ENCODE data around the gene PRKCE. TPM values are rescaled to one million over a fixed set of nuclear protein-coding genes. Genes with fewer than 3 reads are reported as not detected.

Gene PRKCE
- total RNA-seq, 1 experiment from 2014 or later: 14.0 TPM

DNA sequence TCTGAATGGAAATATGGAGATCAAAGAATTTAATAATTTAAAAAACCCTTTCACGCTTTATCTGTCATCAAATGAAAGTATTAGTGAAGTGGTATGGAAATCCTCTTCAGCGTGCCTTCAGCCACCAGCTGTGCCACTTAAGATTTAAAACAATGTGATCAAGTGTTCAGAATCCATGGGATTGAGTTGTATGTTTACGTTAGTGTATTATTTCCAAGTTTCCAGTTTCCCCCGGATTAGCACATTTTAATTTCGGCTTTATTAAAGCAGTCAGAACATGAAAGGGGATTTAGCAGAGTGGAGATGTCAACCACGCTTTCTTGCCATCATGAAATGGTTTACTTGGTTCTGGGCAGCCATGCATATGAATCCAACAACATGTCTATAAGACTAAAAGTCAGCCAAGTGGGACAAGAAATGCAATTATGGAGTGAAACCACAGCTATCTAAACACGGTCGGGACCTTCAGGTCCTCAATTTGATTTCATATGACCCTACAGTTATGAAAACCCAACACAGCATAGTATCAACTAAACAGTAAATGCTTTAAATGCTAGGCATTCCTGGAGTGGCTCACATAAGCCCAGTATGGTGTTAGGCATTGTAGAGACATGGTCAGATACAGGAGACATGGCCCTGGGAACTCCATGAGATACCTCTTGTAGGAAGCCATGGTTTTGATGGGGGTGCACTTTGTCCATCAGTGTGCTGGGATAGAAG lies 420.8 kb downstream of the PRKCE start:
- intact Hi-C loops (cut with micrococcal nuclease; ENCODE audit: unreplicated experiment): no loop called here
- POLR2A ChIA-PET: no interaction called here
- Histone ChIP-seq H3K4me1 (ENCODE audit: control insufficient read depth, insufficient read depth, low read length) (peaks cover 27% of the 10 kb centered on the region), H3K36me3 (ENCODE audit: control insufficient read depth, insufficient read depth, low read length) (no peaks in the 10 kb centered on the region), H3K9me3 (ENCODE audit: control insufficient read depth, insufficient read depth, low read depth, low read length) (no peaks in the 10 kb centered on the region), H3K4me3 (ENCODE audit: low read depth in 2 of 2, low read length in 2 of 2) (no peak overlapping the region), H3K27ac (ENCODE audit: low read length) (peak overlapping the region; percentile 70), H3K27me3 (ENCODE audit: control insufficient read depth, insufficient read depth, low read length) (no peaks in the 10 kb centered on the region)
- no peak for ATAC-seq
- CTCF ChIA-PET: no interaction called here
- BruUV-seq (replicated peaks): no TSS peak
- in situ Hi-C loops (cut with HindIII; ENCODE audit: low pct_unique_long_range_greater_than_20kb, low sequenced_read_pairs): no loop called here
- TF ChIP-seq, protein P1, sequence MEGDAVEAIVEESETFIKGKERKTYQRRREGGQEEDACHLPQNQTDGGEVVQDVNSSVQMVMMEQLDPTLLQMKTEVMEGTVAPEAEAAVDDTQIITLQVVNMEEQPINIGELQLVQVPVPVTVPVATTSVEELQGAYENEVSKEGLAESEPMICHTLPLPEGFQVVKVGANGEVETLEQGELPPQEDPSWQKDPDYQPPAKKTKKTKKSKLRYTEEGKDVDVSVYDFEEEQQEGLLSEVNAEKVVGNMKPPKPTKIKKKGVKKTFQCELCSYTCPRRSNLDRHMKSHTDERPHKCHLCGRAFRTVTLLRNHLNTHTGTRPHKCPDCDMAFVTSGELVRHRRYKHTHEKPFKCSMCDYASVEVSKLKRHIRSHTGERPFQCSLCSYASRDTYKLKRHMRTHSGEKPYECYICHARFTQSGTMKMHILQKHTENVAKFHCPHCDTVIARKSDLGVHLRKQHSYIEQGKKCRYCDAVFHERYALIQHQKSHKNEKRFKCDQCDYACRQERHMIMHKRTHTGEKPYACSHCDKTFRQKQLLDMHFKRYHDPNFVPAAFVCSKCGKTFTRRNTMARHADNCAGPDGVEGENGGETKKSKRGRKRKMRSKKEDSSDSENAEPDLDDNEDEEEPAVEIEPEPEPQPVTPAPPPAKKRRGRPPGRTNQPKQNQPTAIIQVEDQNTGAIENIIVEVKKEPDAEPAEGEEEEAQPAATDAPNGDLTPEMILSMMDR (IDR thresholded peaks at IDR 0.05): no peak
- no peak for TF ChIP-seq SIN3A (IDR thresholded peaks at IDR 0.05; ENCODE audit: borderline replicate concordance, insufficient read depth, low read depth, low read length)
- no peak for TF ChIP-seq TCF7L2 (IDR thresholded peaks at IDR 0.05; ENCODE audit: low read depth, low read length)
- no peak for DNase-seq (ENCODE audit: low read depth, low spot score)

DNA sequence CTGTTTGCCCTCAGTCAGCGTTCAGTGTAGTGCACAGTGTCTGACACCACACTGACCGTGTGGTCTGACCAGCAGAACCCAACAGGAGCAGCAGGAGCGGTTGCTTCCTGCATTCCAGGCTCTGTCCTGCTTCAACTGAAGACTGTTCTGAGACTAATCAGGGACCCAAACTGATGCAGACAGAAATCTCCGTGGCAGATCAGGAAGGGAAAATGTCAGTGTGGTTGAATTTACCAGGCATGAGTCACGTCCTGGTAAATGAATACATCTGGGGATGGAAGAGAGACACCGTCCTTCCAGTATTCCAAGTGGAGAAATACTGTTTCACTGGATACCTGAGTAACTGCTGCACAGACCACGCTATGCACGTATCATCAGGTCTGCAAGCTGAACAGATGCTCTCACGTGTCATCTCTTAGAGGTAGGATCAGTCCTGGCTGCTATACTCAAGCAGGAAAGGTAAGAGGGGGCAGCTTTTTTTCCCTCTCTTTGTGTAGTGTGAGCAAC lies 422.1 kb downstream of the PRKCE start:
- Histone ChIP-seq H3K36me3 (ENCODE audit: control insufficient read depth, insufficient read depth, low read length) (no peaks in the 10 kb centered on the region), H3K27ac (ENCODE audit: low read length) (peak overlapping the region; percentile 70), H3K4me1 (ENCODE audit: control insufficient read depth, insufficient read depth, low read length) (peaks cover 27% of the 10 kb centered on the region), H3K9me3 (ENCODE audit: control insufficient read depth, insufficient read depth, low read depth, low read length) (no peaks in the 10 kb centered on the region), H3K4me3 (ENCODE audit: low read depth in 2 of 2, low read length in 2 of 2) (peak overlapping the region; percentile 5 to 6; a peak in 3 of 4 replicates), H3K27me3 (ENCODE audit: control insufficient read depth, insufficient read depth, low read length) (no peaks in the 10 kb centered on the region)
- peak; percentile 48 for DNase-seq (ENCODE audit: low read depth, low spot score)
- intact Hi-C loops (cut with micrococcal nuclease; ENCODE audit: unreplicated experiment) (no loop called here), in situ Hi-C loops (cut with HindIII; ENCODE audit: low pct_unique_long_range_greater_than_20kb, low sequenced_read_pairs) (no loop called here)
- peak; percentile 91 for ATAC-seq
- TF ChIP-seq SIN3A (IDR thresholded peaks at IDR 0.05; ENCODE audit: borderline replicate concordance, insufficient read depth, low read depth, low read length): no peak
- TF ChIP-seq, protein P2, sequence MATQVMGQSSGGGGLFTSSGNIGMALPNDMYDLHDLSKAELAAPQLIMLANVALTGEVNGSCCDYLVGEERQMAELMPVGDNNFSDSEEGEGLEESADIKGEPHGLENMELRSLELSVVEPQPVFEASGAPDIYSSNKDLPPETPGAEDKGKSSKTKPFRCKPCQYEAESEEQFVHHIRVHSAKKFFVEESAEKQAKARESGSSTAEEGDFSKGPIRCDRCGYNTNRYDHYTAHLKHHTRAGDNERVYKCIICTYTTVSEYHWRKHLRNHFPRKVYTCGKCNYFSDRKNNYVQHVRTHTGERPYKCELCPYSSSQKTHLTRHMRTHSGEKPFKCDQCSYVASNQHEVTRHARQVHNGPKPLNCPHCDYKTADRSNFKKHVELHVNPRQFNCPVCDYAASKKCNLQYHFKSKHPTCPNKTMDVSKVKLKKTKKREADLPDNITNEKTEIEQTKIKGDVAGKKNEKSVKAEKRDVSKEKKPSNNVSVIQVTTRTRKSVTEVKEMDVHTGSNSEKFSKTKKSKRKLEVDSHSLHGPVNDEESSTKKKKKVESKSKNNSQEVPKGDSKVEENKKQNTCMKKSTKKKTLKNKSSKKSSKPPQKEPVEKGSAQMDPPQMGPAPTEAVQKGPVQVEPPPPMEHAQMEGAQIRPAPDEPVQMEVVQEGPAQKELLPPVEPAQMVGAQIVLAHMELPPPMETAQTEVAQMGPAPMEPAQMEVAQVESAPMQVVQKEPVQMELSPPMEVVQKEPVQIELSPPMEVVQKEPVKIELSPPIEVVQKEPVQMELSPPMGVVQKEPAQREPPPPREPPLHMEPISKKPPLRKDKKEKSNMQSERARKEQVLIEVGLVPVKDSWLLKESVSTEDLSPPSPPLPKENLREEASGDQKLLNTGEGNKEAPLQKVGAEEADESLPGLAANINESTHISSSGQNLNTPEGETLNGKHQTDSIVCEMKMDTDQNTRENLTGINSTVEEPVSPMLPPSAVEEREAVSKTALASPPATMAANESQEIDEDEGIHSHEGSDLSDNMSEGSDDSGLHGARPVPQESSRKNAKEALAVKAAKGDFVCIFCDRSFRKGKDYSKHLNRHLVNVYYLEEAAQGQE (IDR thresholded peaks at IDR 0.05; ENCODE audit: insufficient read depth in 1 of 2, low read depth in 2 of 2, low read length in 1 of 2): no peak
- ChIA-PET CTCF (interaction anchor here (0.7 kb wide), 1 partner anchor 179 kb away, joined by 7 read pairs; no protein-coding TSS in a partner anchor), POLR2A (no interaction called here)
- no TSS peak for BruUV-seq (replicated peaks)

DNA sequence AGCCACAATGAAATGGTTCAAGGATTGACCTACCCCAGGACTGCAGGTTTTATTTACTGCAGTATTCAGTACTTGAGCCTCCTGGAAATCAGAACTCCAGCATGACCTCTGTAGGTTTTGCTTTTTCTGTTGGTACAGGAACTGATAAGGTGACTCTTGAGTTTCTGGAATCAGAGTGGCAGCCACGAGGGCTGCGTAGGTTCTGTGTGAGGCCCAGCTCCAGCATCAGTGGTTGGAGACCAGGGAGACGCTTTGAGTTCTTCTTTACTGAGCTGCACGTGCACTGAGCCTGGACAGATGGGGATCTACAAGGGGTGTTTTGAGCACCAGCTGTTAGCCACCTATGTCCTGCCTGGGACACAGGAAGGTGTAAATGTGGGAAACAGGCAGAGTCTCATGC lies 423.0 kb downstream of the PRKCE start:
- H3K4me1 ChIP-seq (ENCODE audit: control insufficient read depth, insufficient read depth, low read length): peaks cover 27% of the 10 kb centered on the region

More for the DNA sequence above, 423.0 kb downstream of the PRKCE start:
- no peak for ATAC-seq
- no peak for DNase-seq (ENCODE audit: low read depth, low spot score)
- no TSS peak for BruUV-seq (replicated peaks)
- POLR2A ChIA-PET: no interaction called here
- in situ Hi-C loops (cut with HindIII; ENCODE audit: low pct_unique_long_range_greater_than_20kb, low sequenced_read_pairs) (no loop called here), intact Hi-C loops (cut with micrococcal nuclease; ENCODE audit: unreplicated experiment) (no loop called here)
- Histone ChIP-seq H3K4me3 (ENCODE audit: low read depth in 2 of 2, low read length in 2 of 2) (no peak overlapping the region), H3K9me3 (ENCODE audit: control insufficient read depth, insufficient read depth, low read depth, low read length) (no peaks in the 10 kb centered on the region), H3K27ac (ENCODE audit: low read length) (peak overlapping the region; percentile 70), H3K36me3 (ENCODE audit: control insufficient read depth, insufficient read depth, low read length) (no peaks in the 10 kb centered on the region), H3K27me3 (ENCODE audit: control insufficient read depth, insufficient read depth, low read length) (no peaks in the 10 kb centered on the region)
- TF ChIP-seq, protein P1 (IDR thresholded peaks at IDR 0.05): no peak
- TF ChIP-seq, protein P2 (IDR thresholded peaks at IDR 0.05; ENCODE audit: insufficient read depth in 1 of 2, low read depth in 2 of 2, low read length in 1 of 2): no peak
- TF ChIP-seq SIN3A (IDR thresholded peaks at IDR 0.05; ENCODE audit: borderline replicate concordance, insufficient read depth, low read depth, low read length): no peak
- no peak for TF ChIP-seq POLR2AphosphoS5 (IDR thresholded peaks at IDR 0.05; ENCODE audit: low read depth, low read length)
- no peak for TF ChIP-seq TCF7L2 (IDR thresholded peaks at IDR 0.05; ENCODE audit: low read depth, low read length)
- CTCF ChIA-PET: interaction anchor here (0.7 kb wide), 1 partner anchor 178 kb away, joined by 7 read pairs; no protein-coding TSS in a partner anchor
